RWPE1 (cell line): Measurements from ENCODE around the gene NARS2.

Experiments used
- CTCF ChIA-PET: fragments of 350-600 bp; sonication (Branson Sonifier 250); formaldehyde crosslinking; extraction: SDS; loops from one replicate; lab custom pipeline; 2021; lab: Yijun Ruan, JAX
- POLR2A ChIA-PET: fragments of 400-600 bp; formaldehyde crosslinking; extraction: SDS; loops from one replicate; lab custom pipeline; 2020; ENCODE audit warnings: antibody characterized with exemption; ENCODE audit not compliant: low non-redundant PET; lab: Yijun Ruan, JAX
- DNase-seq: peaks from one replicate; pipeline ENCODE4 v3.0.0; 2012; ENCODE audit warnings: low spot score
- H3K27ac ChIP-seq: fragments of 450-650 bp; 2 replicates; pipeline ENCODE4 v1.5.1; 2017
- TF ChIP-seq, protein P1 (sequence below): fragments of 450-650 bp; conservative IDR thresholded peaks from 2 replicates; pipeline ENCODE4 v1.5.1; 2017; ENCODE audit warnings: low read depth, mild to moderate bottlenecking

Gene NARS2

DNA sequence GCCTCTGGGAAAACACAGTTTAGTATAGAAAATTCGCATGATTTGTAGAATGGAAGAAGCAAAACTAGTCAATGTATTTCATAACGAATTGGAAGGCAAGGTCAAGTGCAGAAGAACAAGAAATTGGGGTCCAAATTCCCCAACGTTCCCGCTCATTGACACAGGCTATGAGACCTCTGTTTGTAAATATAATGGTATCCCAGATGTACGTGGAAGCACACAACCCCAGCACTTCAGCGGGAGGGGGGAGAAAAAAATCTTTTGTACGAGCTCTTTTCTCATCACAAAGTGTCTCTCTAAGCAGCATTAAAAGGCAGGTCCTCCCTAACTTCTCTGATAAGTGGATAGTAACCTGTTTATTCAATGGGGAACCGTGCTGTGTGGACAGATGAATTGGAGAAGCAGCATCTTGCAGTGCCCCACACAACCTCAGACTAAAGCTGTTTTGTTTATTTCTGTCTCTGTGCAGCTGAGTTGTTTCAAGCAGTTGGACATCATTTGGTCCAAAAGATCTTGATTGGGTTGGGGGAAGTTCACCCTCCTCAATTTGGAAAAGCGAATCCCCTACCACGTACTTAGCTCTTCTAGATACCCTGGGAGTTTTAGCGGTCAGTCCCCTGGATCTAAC lies 156.0 kb downstream of the NARS2 start:
- TF ChIP-seq, protein P1, sequence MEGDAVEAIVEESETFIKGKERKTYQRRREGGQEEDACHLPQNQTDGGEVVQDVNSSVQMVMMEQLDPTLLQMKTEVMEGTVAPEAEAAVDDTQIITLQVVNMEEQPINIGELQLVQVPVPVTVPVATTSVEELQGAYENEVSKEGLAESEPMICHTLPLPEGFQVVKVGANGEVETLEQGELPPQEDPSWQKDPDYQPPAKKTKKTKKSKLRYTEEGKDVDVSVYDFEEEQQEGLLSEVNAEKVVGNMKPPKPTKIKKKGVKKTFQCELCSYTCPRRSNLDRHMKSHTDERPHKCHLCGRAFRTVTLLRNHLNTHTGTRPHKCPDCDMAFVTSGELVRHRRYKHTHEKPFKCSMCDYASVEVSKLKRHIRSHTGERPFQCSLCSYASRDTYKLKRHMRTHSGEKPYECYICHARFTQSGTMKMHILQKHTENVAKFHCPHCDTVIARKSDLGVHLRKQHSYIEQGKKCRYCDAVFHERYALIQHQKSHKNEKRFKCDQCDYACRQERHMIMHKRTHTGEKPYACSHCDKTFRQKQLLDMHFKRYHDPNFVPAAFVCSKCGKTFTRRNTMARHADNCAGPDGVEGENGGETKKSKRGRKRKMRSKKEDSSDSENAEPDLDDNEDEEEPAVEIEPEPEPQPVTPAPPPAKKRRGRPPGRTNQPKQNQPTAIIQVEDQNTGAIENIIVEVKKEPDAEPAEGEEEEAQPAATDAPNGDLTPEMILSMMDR: no peak
- DNase-seq: no peak
- ChIA-PET CTCF (interaction anchor here (0.6 to 2.2 kb wide), 3 partner anchors 10 to 146 kb away, joined by 3 to 11 read pairs (median 4); no protein-coding TSS in a partner anchor), POLR2A (interaction anchor here (0.5 kb wide), 1 partner anchor 230 kb away, joined by 3 read pairs; the partner anchor contains the start of gene KCTD21)
- H3K27ac ChIP-seq: no peak overlapping the region

DNA sequence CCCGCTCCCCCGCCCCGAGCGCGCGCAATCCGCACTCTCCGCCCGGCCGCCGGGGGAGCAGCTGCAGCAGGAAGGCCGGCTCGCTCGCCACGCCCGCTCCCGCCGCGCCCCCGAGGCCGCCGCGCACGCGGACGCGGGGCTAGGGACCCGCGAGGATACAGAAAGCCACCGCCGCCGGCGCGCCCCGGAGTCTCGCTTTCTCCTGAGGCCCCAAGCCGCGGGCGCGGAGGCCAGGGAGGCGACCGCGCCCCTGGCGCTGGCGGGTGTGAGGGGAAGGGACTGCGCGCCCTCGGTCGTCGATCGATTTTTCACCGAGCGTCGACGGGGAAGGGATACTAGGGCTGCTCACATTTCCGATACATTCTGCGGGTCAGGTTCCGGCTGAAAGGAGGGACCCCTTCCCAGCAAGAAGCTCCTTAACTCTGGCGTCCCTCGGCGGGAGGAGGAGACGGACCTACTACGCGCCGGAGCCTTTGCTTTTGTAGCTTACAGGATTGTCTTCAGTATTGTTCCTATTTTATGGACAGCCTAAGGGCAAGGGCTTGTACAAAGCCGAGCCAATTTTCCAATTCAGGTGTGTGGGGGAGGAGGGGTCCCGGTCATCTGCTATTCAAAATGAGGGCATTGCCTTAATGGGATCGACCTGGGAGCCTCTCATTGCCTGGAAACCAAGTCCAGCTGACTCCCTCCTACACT lies 156.6 kb downstream of the NARS2 start:
- DNase-seq: peak; percentile 71
- H3K27ac ChIP-seq: no peak overlapping the region
- CTCF ChIA-PET: interaction anchor here (0.6 to 2.2 kb wide), 3 partner anchors 11 to 147 kb away, joined by 3 to 11 read pairs (median 4); no protein-coding TSS in a partner anchor
- POLR2A ChIA-PET: interaction anchor here (0.5 to 0.6 kb wide), 2 partner anchors 129 to 230 kb away, joined by 3 read pairs; partner anchors contain the start of gene KCTD21
- TF ChIP-seq, protein P1: 0 out of 2 replicates have a peak, but pooled peaks have one; percentile 21

DNA sequence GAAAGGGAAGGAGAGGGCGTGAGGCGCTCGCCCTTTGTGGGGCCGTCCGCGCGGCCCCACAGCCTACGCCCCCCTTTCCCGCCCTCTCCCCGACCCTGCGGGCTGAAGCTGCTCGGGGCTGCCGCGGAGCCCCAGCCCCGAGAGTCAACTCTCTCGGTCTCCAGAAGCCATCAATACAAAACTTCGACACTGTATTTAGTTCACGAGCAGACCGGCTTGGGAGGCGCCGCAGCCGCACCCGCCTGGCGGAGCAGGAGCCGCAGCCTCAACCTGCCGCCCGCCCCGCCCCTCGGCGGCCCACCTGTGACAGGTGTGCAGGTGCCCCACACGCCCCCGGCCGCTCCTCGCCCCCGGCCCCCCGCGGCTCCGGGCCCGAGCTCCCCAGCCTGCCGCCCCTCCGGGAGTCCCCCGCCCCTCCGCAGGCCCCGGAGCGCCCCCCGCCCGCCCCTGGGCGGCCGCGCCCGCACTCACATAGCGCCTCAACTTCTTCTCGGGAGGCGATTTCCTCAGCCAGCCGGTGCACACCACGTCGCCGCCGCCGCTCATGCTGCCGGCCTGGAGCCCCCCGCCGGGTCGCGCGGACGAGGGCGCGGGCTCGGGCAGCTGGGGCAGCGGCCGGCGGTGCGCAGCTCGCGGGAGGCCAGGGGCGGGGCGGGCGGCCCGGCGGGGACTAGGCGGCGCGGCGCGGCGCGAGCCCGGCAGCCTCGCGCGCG lies 157.3 kb downstream of the NARS2 start, which contains the start of gene GAB2:
TSS of gene GAB2 (minus strand) at position 646 of the 713 bp plus-strand sequence. CDS start at position 546, 100 bp downstream.
- TF ChIP-seq, protein P1: no peak
- ChIA-PET POLR2A (interaction anchor here (0.6 to 0.7 kb wide), 2 partner anchors 130 to 202 kb away, joined by 3 to 9 read pairs; no protein-coding TSS in a partner anchor), CTCF (interaction anchor here (0.5 to 2.2 kb wide), 4 partner anchors 142 to 1018 kb away, joined by 3 to 11 read pairs (median 4); no protein-coding TSS in a partner anchor)
- DNase-seq: no peak
- no peak within 1 kb of the TSS for H3K27ac ChIP-seq

DNA sequence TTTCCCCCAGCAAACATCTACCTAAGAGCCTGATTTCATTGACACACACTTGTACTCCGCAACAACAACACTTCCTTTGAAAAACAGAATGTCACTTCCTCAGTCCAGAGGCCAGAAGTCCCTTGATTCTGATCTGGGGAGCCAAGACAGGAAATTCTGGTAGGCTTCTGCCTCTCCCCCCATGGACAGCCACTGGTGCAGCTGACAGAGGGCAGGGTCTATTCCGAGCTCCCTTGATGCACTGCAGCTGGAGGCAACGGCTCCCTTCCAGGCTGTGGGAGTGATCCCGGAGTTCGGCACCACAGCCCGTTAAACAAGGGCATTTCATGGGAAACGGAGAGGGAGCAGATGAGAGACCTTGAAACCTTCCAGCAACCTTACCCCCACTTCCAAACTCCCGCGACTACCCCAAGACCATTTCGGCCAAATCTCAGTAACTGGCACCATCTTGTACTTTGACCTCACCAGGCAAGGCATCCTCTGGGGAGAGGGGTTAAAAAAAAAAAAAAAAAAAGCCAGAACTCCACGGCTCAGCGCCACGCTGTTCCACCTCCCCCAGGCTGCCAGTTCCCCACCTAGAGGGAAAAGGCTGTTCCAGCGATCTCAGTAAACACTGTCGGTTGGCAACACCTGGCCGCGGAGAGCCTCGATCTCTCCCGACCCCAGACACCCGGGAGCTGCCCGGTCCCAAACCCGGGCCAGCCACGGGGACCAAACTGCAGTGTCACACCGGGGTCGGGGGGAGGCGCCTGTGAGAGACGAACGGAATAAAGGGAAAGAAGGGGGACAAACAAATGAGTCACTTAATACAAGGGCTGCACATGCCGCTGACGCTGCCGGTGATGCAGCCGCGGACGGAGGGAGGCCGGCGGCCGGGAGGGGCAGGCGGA lies 158.1 kb downstream of the NARS2 start:
- no peak overlapping the region for H3K27ac ChIP-seq
- TF ChIP-seq, protein P1: peak; percentile 48
- ChIA-PET CTCF (interaction anchor here (0.6 to 1.1 kb wide), 6 partner anchors 145 to 1019 kb away, joined by 3 to 6 read pairs (median 4); partner anchors contain the start of gene NARS2), POLR2A (interaction anchor here (0.7 kb wide), 1 partner anchor 202 kb away, joined by 9 read pairs; no protein-coding TSS in a partner anchor)
- DNase-seq: peak; percentile 50

DNA sequence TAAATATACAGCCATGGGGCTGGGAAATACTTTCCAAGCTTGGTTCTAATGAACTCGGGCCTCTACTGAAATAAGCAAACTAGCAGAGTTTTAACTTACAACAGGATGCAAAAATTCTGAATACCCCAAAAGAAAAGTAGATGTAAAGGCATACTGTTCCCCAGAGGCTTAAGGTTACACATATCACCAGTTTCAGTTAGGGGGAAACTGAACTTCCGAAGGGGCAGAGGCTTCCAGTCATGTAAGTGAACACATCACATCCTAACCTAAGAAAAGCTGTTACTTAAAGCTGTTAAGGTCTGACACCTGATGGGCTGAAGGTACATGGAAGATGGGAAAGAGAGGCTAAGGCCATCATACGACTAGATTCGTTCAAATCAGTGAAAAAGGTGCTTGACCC lies 159.3 kb downstream of the NARS2 start:
- no peak overlapping the region for H3K27ac ChIP-seq
- CTCF ChIA-PET: interaction anchor here (0.6 to 0.7 kb wide), 2 partner anchors 144 to 185 kb away, joined by 3 read pairs; no protein-coding TSS in a partner anchor
- no peak for DNase-seq
- POLR2A ChIA-PET: no interaction called here
- TF ChIP-seq, protein P1: no peak
